ENCODE results near the gene PCSK4. TPM values are rescaled to one million over a fixed set of nuclear protein-coding genes. Genes with fewer than 3 reads are reported as not detected.

PCSK4 gene
- total RNA-seq, 1 donor, result 1.4 TPM

DNA sequence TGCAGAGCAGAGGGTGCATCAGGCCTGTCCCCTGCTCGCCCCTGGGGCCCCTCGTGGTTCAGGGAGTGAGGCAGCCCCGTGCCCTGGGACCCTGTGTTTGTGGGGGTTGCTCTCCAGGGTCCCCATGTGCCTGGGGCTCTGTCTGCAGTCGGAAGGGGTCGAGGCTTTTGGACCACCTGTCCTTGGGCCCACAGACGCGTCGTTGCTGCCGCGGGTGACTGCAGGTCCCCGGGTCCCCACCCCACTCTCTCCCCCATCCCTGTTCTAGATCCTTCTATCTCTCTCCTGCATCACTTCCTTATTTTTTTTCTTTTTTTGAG, 1.9 kb downstream of the PCSK4 start:
- H3K9me3 ChIP-seq (ENCODE audit: low read depth, low read length), result no peaks in the 10 kb centered on the region
- H3K27ac ChIP-seq (ENCODE audit: low read depth, low read length), result no peak overlapping the region
- no peaks in the 10 kb centered on the region for H4K20me1 ChIP-seq (ENCODE audit: insufficient read depth, low read length)
- TF ChIP-seq, protein P1, sequence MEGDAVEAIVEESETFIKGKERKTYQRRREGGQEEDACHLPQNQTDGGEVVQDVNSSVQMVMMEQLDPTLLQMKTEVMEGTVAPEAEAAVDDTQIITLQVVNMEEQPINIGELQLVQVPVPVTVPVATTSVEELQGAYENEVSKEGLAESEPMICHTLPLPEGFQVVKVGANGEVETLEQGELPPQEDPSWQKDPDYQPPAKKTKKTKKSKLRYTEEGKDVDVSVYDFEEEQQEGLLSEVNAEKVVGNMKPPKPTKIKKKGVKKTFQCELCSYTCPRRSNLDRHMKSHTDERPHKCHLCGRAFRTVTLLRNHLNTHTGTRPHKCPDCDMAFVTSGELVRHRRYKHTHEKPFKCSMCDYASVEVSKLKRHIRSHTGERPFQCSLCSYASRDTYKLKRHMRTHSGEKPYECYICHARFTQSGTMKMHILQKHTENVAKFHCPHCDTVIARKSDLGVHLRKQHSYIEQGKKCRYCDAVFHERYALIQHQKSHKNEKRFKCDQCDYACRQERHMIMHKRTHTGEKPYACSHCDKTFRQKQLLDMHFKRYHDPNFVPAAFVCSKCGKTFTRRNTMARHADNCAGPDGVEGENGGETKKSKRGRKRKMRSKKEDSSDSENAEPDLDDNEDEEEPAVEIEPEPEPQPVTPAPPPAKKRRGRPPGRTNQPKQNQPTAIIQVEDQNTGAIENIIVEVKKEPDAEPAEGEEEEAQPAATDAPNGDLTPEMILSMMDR (IDR thresholded peaks at IDR 0.05; ENCODE audit: extremely low read depth, low read depth, low read length), result no peak
- no peak overlapping the region for H2AFZ ChIP-seq (ENCODE audit: low read length)
- peaks cover 10% of the 10 kb centered on the region for H3K27me3 ChIP-seq (ENCODE audit: insufficient read depth, low read length)
- no peaks in the 10 kb centered on the region for H3K36me3 ChIP-seq (ENCODE audit: insufficient read depth, low read length)
- no peak overlapping the region for H3K4me3 ChIP-seq (ENCODE audit: insufficient read depth, low read length)
- H3K79me2 ChIP-seq (ENCODE audit: insufficient read depth, low read length), result no peaks in the 10 kb centered on the region
- no peak for DNase-seq (ENCODE audit: insufficient read length, low spot score, missing footprints)
- H3K4me1 ChIP-seq (ENCODE audit: insufficient read depth, low read length), result no peaks in the 10 kb centered on the region
- no peak overlapping the region for H3K4me2 ChIP-seq (ENCODE audit: insufficient read depth, low read length)

DNA sequence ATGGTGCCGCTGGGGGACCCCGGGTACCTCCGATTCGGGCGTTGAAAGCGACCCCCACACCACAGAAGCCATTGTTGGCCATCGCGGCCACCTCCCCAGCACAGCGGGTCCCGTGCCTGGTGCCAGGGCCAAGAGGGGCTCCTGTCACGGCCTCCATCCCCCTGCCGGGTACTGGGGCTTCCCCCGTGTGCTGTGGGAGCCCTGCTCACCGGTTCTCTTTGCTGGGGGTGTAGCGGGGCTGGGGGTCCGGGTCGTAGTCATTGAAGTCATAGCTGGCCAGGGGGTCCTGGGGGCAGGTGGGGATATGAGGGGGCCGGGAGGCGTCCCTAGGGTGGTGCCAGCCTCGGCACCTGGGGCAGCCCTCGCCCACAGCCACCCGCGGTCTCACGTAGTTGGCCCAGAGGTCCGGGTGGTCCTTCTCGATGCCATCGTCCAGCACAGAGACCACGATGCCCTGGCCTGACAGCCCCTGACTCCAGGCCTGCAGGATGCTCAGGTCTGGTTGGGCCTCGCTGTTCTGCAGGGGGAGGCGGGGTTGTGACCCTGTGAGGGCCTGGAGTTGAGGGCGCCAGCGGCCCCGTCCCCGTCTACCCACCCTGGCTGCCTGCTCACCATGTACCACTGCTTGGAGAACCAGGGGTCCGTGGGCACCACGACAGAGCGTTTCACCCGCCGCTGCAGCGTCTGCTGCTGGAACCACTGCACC, 2.4 kb downstream of the PCSK4 start:
- no peak overlapping the region for H3K4me3 ChIP-seq (ENCODE audit: insufficient read depth, low read length)
- H3K4me1 ChIP-seq (ENCODE audit: insufficient read depth, low read length), result no peaks in the 10 kb centered on the region
- DNase-seq (ENCODE audit: insufficient read length, low spot score, missing footprints), result peak; percentile 76
- H3K9me3 ChIP-seq (ENCODE audit: low read depth, low read length), result no peaks in the 10 kb centered on the region
- no peaks in the 10 kb centered on the region for H4K20me1 ChIP-seq (ENCODE audit: insufficient read depth, low read length)
- no peaks in the 10 kb centered on the region for H3K36me3 ChIP-seq (ENCODE audit: insufficient read depth, low read length)
- no peak overlapping the region for H3K4me2 ChIP-seq (ENCODE audit: insufficient read depth, low read length)
- H2AFZ ChIP-seq (ENCODE audit: low read length), result no peak overlapping the region
- TF ChIP-seq, protein P1 (IDR thresholded peaks at IDR 0.05; ENCODE audit: extremely low read depth, low read depth, low read length), result no peak
- no peak overlapping the region for H3K27ac ChIP-seq (ENCODE audit: low read depth, low read length)
- H3K27me3 ChIP-seq (ENCODE audit: insufficient read depth, low read length), result peaks cover 10% of the 10 kb centered on the region
- no peaks in the 10 kb centered on the region for H3K79me2 ChIP-seq (ENCODE audit: insufficient read depth, low read length)

DNA sequence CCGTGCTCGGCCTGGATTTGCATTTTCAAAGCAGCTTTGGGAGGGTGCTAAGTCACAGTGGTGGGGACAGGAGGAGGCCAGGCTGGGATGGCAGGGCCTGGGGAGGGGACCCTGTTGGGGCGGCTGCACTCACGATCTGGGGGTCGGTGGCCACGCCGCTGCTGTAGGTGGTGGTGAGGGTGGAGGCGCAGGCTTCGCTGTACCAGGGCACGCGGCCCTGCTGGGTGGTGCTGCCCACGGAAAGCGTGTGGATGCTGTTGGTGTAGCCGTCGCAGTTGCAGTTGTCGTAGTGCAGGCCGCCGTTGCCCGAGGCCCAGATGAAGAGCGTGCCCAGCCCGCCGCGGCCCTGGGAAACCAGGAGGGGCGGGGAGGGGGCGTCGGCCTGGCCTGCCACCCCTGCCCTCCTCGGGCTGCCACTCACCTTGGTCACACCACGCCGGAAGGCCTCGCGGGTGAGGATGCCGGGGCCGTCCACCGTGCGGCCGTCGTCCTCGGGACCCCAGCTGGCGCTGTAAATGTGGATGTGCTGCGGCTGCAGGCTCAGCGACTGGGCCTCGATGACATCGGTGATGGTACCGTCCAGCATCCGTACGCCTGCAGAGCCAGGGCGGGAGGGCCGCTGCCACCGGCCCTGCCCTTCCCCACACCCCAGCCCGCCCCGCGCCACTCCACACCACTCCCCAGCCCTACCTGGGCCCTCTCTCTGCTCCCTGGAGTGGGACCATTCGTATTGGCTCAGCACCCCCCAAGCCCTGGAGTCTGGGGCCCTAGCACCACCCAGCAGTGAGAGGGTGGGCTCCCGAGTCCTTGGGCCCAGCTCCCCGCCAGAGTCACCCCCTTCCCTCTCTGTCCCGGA, 3.2 kb downstream of the PCSK4 start:
- Histone ChIP-seq H2AFZ (ENCODE audit: low read length) (no peak overlapping the region), H4K20me1 (ENCODE audit: insufficient read depth, low read length) (no peaks in the 10 kb centered on the region), H3K27me3 (ENCODE audit: insufficient read depth, low read length) (peaks cover 8% of the 10 kb centered on the region), H3K9me3 (ENCODE audit: low read depth, low read length) (no peaks in the 10 kb centered on the region), H3K4me1 (ENCODE audit: insufficient read depth, low read length) (no peaks in the 10 kb centered on the region), H3K4me2 (ENCODE audit: insufficient read depth, low read length) (no peak overlapping the region), H3K4me3 (ENCODE audit: insufficient read depth, low read length) (no peak overlapping the region), H3K79me2 (ENCODE audit: insufficient read depth, low read length) (no peaks in the 10 kb centered on the region), H3K36me3 (ENCODE audit: insufficient read depth, low read length) (no peaks in the 10 kb centered on the region), H3K27ac (ENCODE audit: low read depth, low read length) (no peak overlapping the region)
- DNase-seq (ENCODE audit: insufficient read length, low spot score, missing footprints), result peak; percentile 76
- TF ChIP-seq, protein P1 (IDR thresholded peaks at IDR 0.05; ENCODE audit: extremely low read depth, low read depth, low read length), result no peak

DNA sequence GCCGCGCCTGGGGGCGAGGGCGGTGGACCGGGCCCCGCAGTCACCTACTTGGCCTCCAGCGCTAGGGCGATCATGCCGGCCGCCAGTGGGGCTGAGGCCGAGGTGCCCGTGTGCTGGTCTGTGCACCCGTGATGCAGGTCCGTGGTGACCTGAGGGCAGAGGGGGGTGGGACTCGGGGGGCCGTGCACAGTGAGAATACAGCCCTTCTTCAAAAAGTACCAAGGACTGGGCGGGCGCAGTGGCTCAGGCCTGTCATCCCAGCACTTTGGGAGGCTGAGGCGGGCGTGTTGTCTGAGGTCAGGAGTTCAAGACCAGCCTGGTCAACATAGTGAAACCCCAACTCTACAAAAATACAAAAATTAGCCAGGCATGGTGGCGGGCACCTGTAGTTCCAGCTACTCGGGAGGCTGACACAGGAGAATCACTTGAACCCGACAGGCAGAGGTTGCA, 6.1 kb downstream of the PCSK4 start:
- peaks cover 4% of the 10 kb centered on the region for H3K4me1 ChIP-seq (ENCODE audit: insufficient read depth, low read length)
- no peak overlapping the region for H3K4me2 ChIP-seq (ENCODE audit: insufficient read depth, low read length)
- H3K27me3 ChIP-seq (ENCODE audit: insufficient read depth, low read length), result no peaks in the 10 kb centered on the region
- H3K36me3 ChIP-seq (ENCODE audit: insufficient read depth, low read length), result no peaks in the 10 kb centered on the region
- no peak overlapping the region for H2AFZ ChIP-seq (ENCODE audit: low read length)
- H3K9me3 ChIP-seq (ENCODE audit: low read depth, low read length), result no peaks in the 10 kb centered on the region
- TF ChIP-seq, protein P1 (IDR thresholded peaks at IDR 0.05; ENCODE audit: extremely low read depth, low read depth, low read length), result no peak
- H4K20me1 ChIP-seq (ENCODE audit: insufficient read depth, low read length), result no peaks in the 10 kb centered on the region
- H3K79me2 ChIP-seq (ENCODE audit: insufficient read depth, low read length), result no peaks in the 10 kb centered on the region
- H3K4me3 ChIP-seq (ENCODE audit: insufficient read depth, low read length), result no peak overlapping the region
- DNase-seq (ENCODE audit: insufficient read length, low spot score, missing footprints), result no peak
- no peak overlapping the region for H3K27ac ChIP-seq (ENCODE audit: low read depth, low read length)
